ENCODE measurements around the gene RUVBL1.

The RUVBL1 gene

DNA sequence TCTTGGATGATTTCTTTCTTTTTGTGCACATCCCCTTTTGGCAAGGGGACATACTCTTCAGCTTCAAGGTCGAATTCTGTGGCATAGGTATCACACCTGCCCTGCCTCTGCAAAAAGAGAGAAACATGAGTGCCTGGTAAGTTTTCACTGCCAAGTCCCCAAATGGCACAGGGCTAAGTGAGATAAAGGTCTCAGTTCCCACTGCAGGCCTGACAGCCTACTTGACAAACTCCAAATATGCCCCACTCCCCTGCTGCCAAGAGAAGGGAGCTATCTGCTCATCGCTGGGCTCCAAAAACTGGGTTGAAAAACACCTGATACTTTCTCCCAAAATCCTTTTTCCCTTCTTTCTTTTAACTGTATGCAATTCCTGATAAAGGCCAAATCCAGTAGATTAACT is 23.0 kb downstream of the RUVBL1 start:
- no peak for DNase-seq (ENCODE audit: low read depth)
- no peak overlapping the region for H3K4me3 ChIP-seq (ENCODE audit: low read depth, low read length)
- TF ChIP-seq CTCF (IDR thresholded peaks at IDR 0.05; ENCODE audit: insufficient read depth, low read depth, low read length, missing control alignments): no peak

- no peak for TF ChIP-seq CTCF (IDR thresholded peaks at IDR 0.05; ENCODE audit: insufficient read depth, low read depth, low read length, missing control alignments)
- H3K4me3 ChIP-seq (ENCODE audit: low read depth, low read length): no peak overlapping the region
- DNase-seq (ENCODE audit: low read depth): no peak
Observed at GRCh38 chr3:128100161-128100560, 23.5 kb downstream of the RUVBL1 start.

GRCh38 chr3:128098234-128098633 is 25.4 kb downstream of the RUVBL1 start:
- no peak overlapping the region for H3K4me3 ChIP-seq (ENCODE audit: low read depth, low read length)
- no peak for DNase-seq (ENCODE audit: low read depth)
- no peak for TF ChIP-seq CTCF (IDR thresholded peaks at IDR 0.05; ENCODE audit: insufficient read depth, low read depth, low read length, missing control alignments)

DNA sequence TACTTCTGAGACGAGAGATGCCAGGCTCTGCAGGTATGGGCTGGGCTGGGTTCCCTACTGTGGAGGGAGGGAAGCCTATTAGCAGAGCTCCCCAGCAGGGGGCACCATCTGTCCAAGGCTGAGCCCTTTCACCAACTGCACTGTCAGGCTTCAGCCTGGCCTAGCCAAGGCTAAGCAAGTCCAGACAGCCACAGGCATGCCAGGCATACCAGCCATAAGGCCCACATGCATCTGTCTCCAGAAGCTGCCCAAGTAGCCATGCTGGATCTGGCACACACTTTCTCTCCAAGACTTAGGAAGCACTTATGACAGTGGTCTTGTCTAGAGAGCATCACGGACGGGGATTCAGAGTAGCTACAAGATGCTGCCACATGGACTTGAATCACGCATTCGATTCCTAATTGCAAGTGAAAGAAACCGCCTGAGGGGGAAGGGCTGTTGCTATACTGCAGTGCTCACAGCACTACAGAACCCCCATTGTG is 28.3 kb downstream of the RUVBL1 start:
- DNase-seq (ENCODE audit: low read depth): peak; percentile 80
- H3K4me3 ChIP-seq (ENCODE audit: low read depth, low read length): no peak overlapping the region
- peak; percentile 92 for TF ChIP-seq CTCF (IDR thresholded peaks at IDR 0.05; ENCODE audit: insufficient read depth, low read depth, low read length, missing control alignments)

DNA sequence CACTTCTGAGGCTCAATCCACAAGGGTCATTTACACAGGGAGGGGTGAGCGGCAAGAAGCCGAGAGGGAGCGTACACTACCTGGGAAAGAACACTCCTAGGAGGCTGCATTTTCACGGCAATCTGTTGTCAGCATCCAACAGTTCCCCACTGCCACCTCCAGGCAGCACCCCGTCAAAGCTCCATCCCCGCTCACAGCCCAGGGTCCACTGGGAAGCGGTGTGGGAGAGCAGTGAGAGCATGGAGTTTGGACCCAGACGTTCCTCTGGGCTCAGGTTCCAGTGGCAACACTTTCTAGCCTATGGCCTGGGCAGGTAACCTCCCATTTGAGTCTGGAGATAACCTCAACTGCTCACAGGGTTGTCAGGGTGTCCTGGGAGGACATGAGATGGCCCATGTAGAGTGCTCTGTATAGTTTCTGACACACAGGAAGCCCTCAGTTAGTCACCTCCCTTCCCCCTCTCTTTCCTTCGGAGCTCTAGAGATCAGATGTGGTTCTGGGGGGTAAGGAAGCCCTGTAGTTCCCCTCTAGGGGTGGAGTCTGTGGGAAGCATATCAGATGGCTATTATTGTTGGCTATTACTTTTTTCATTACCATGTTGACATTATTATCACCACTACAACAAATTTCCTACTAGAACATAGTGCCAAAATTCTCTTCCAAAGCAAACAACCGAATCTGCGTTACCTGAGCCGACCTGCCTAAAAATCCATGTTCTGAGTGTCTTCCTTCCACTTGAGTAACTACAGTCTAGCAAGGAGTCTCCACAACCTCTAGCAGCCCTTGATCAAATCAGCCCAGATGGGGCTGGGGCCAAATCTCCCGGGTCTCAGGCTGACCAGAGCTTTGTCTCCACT is 29.1 kb downstream of the RUVBL1 start:
- no peak overlapping the region for H3K4me3 ChIP-seq (ENCODE audit: low read depth, low read length)
- TF ChIP-seq CTCF (IDR thresholded peaks at IDR 0.05; ENCODE audit: insufficient read depth, low read depth, low read length, missing control alignments): no peak
- no peak for DNase-seq (ENCODE audit: low read depth)

DNA sequence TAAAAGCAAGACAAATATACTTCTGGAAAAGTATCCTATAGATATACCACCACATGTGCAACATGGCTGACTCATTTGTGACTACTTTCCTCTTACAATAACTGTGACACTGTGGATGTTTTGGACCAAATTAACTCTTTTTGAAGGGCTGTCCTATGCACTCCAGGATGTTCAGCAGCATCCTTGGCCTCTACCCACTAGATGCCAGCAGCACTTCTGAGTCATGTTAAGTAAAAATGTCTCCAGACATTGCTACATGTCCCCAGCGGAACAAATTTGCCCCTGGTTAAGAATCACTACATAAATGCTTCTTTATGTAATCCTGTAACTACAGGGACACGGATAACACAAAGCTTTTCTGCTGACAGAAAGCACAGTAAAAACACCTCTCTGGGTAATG is 32.0 kb downstream of the RUVBL1 start:
- no peak overlapping the region for H3K4me3 ChIP-seq (ENCODE audit: low read depth, low read length)

More for the DNA sequence above, 32.0 kb downstream of the RUVBL1 start:
- DNase-seq (ENCODE audit: low read depth): no peak
- no peak for TF ChIP-seq CTCF (IDR thresholded peaks at IDR 0.05; ENCODE audit: insufficient read depth, low read depth, low read length, missing control alignments)

Data from GM12865 (cell line).